ENCODE measurements around the gene RNASEH2B. TPM values are rescaled to one million over a fixed set of nuclear protein-coding genes. Genes with fewer than 3 reads are reported as not detected.

The RNASEH2B gene
- total RNA-seq, 1 experiment from 2014 or later: 33.3 TPM

DNA sequence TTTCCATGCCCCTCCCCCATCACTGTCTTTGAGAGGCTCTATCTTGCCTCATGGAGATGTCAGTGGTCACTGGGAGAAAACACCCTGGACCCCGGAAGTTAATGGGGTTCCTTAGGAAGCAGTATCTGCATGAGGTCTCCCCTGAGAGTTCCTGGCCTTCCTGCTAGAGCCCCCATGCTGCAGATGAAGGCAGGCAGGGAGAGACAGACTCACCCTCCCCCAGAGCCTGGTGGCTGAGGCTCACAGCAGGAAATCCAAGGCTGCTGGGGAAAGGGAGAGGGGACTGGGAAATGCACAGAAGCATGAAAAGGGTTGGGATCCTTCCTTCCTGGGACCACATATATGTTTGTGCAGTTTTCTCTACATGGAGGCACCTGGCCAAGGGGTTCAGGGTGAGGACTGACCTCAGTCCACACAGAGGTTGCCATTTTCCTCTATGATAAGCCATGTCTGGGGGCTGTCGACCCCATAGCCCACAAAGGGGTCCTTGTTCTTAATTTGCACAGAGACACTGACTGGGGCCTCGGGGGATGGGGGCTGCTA, 95.4 kb downstream of the RNASEH2B start:
- H3K27ac Mint-ChIP-seq: no peak overlapping the region
- ChIA-PET CTCF (interaction anchor here (1.8 kb wide), 1 partner anchor 12 kb away, joined by 4 read pairs; no protein-coding TSS in a partner anchor), POLR2A (interaction anchor here (1.9 kb wide), 1 partner anchor 12 kb away, joined by 4 read pairs; no protein-coding TSS in a partner anchor)
- ATAC-seq (0 out of 2 replicates have a peak, but pooled peaks have one; percentile 21), DNase-seq (ENCODE audit: low spot score) (no peak)
- H3K36me3 Mint-ChIP-seq: no peaks in the 10 kb centered on the region
- H3K9me3 Mint-ChIP-seq: no peaks in the 10 kb centered on the region
- peaks cover 24% of the 10 kb centered on the region for H3K4me1 Mint-ChIP-seq
- peaks cover 7% of the 10 kb centered on the region for H3K27me3 Mint-ChIP-seq (ENCODE audit: low read depth)
- TF ChIP-seq MYBL2 (CRISPR knock-in tag; IDR thresholded peaks at IDR 0.05): no peak
- no peak for TF ChIP-seq ZNF512 (CRISPR knock-in tag; IDR thresholded peaks at IDR 0.05; ENCODE audit: borderline replicate concordance)
- TF ChIP-seq TEAD4 (CRISPR knock-in tag; IDR thresholded peaks at IDR 0.05): no peak
- no peak for TF ChIP-seq TCF7 (CRISPR knock-in tag; IDR thresholded peaks at IDR 0.05; ENCODE audit: low read depth)
- no peak for TF ChIP-seq ZNF121 (CRISPR knock-in tag; IDR thresholded peaks at IDR 0.05)
- no peak for TF ChIP-seq TP53 (CRISPR knock-in tag; IDR thresholded peaks at IDR 0.05)
- no peak for TF ChIP-seq NR2C2 (CRISPR knock-in tag; IDR thresholded peaks at IDR 0.05)
- no peak for TF ChIP-seq NR1H2 (CRISPR knock-in tag; IDR thresholded peaks at IDR 0.05)
- TF ChIP-seq, protein P1, sequence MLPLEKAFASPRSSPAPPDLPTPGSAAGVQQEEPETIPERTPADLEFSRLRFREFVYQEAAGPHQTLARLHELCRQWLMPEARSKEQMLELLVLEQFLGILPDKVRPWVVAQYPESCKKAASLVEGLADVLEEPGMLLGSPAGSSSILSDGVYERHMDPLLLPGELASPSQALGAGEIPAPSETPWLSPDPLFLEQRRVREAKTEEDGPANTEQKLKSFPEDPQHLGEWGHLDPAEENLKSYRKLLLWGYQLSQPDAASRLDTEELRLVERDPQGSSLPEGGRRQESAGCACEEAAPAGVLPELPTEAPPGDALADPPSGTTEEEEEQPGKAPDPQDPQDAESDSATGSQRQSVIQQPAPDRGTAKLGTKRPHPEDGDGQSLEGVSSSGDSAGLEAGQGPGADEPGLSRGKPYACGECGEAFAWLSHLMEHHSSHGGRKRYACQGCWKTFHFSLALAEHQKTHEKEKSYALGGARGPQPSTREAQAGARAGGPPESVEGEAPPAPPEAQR (CRISPR knock-in tag; IDR thresholded peaks at IDR 0.05): no peak
- no peak for TF ChIP-seq ZNF671 (CRISPR knock-in tag; IDR thresholded peaks at IDR 0.05)
- TF ChIP-seq, protein P2, sequence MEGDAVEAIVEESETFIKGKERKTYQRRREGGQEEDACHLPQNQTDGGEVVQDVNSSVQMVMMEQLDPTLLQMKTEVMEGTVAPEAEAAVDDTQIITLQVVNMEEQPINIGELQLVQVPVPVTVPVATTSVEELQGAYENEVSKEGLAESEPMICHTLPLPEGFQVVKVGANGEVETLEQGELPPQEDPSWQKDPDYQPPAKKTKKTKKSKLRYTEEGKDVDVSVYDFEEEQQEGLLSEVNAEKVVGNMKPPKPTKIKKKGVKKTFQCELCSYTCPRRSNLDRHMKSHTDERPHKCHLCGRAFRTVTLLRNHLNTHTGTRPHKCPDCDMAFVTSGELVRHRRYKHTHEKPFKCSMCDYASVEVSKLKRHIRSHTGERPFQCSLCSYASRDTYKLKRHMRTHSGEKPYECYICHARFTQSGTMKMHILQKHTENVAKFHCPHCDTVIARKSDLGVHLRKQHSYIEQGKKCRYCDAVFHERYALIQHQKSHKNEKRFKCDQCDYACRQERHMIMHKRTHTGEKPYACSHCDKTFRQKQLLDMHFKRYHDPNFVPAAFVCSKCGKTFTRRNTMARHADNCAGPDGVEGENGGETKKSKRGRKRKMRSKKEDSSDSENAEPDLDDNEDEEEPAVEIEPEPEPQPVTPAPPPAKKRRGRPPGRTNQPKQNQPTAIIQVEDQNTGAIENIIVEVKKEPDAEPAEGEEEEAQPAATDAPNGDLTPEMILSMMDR (IDR thresholded peaks at IDR 0.05): no peak
- TF ChIP-seq GRHL2 (CRISPR knock-in tag; IDR thresholded peaks at IDR 0.05; ENCODE audit: insufficient replicate concordance, severe bottlenecking): no peak
- TF ChIP-seq NR3C1 (CRISPR knock-in tag; conservative IDR thresholded peaks at IDR 0.05; ENCODE audit: low read depth): no peak
- TF ChIP-seq E2F5 (CRISPR knock-in tag; IDR thresholded peaks at IDR 0.05): no peak
- no peak for TF ChIP-seq MXD4 (CRISPR knock-in tag; IDR thresholded peaks at IDR 0.05; ENCODE audit: borderline replicate concordance)
- no peak for TF ChIP-seq JUN (CRISPR knock-in tag; IDR thresholded peaks at IDR 0.05)
- TF ChIP-seq ZNF138 (CRISPR knock-in tag; conservative IDR thresholded peaks at IDR 0.05): no peak
- TF ChIP-seq NFATC4 (CRISPR knock-in tag; IDR thresholded peaks at IDR 0.05): no peak
- no peak for TF ChIP-seq FOXP1 (CRISPR knock-in tag; IDR thresholded peaks at IDR 0.05; ENCODE audit: borderline replicate concordance)
- no peak for TF ChIP-seq SMAD4 (CRISPR knock-in tag; IDR thresholded peaks at IDR 0.05)
- no peak overlapping the region for H3K4me3 Mint-ChIP-seq

GRCh38 chr13:51005566-51005965, 96.0 kb downstream of the RNASEH2B start:
- Mint-ChIP-seq H3K4me1 (peaks cover 19% of the 10 kb centered on the region), H3K36me3 (no peaks in the 10 kb centered on the region), H3K4me3 (no peak overlapping the region), H3K27ac (no peak overlapping the region), H3K27me3 (ENCODE audit: low read depth) (peaks cover 7% of the 10 kb centered on the region), H3K9me3 (no peaks in the 10 kb centered on the region)
- ATAC-seq (no peak), DNase-seq (ENCODE audit: low spot score) (no peak)
- POLR2A ChIA-PET: no interaction called here
- CTCF ChIA-PET: interaction anchor here (1.0 to 1.8 kb wide), 2 partner anchors 12 to 120 kb away, joined by 3 to 4 read pairs; no protein-coding TSS in a partner anchor
- TF ChIP-seq MAX (CRISPR knock-in tag; IDR thresholded peaks at IDR 0.05) (no peak), CBFB (CRISPR knock-in tag; IDR thresholded peaks at IDR 0.05; ENCODE audit: low read depth) (no peak), ZNF671 (CRISPR knock-in tag; IDR thresholded peaks at IDR 0.05) (no peak), NR2C2 (CRISPR knock-in tag; IDR thresholded peaks at IDR 0.05) (no peak), ZNF396 (CRISPR knock-in tag; IDR thresholded peaks at IDR 0.05; ENCODE audit: borderline replicate concordance) (no peak)
- TF ChIP-seq, protein P3, sequence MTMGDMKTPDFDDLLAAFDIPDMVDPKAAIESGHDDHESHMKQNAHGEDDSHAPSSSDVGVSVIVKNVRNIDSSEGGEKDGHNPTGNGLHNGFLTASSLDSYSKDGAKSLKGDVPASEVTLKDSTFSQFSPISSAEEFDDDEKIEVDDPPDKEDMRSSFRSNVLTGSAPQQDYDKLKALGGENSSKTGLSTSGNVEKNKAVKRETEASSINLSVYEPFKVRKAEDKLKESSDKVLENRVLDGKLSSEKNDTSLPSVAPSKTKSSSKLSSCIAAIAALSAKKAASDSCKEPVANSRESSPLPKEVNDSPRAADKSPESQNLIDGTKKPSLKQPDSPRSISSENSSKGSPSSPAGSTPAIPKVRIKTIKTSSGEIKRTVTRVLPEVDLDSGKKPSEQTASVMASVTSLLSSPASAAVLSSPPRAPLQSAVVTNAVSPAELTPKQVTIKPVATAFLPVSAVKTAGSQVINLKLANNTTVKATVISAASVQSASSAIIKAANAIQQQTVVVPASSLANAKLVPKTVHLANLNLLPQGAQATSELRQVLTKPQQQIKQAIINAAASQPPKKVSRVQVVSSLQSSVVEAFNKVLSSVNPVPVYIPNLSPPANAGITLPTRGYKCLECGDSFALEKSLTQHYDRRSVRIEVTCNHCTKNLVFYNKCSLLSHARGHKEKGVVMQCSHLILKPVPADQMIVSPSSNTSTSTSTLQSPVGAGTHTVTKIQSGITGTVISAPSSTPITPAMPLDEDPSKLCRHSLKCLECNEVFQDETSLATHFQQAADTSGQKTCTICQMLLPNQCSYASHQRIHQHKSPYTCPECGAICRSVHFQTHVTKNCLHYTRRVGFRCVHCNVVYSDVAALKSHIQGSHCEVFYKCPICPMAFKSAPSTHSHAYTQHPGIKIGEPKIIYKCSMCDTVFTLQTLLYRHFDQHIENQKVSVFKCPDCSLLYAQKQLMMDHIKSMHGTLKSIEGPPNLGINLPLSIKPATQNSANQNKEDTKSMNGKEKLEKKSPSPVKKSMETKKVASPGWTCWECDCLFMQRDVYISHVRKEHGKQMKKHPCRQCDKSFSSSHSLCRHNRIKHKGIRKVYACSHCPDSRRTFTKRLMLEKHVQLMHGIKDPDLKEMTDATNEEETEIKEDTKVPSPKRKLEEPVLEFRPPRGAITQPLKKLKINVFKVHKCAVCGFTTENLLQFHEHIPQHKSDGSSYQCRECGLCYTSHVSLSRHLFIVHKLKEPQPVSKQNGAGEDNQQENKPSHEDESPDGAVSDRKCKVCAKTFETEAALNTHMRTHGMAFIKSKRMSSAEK (CRISPR knock-in tag; IDR thresholded peaks at IDR 0.05; ENCODE audit: borderline replicate concordance): no peak
